Mesendoderm (in vitro differentiated cells): ENCODE data around the gene MED6.

Experiments used
- DNase-seq: peaks from one replicate; pipeline ENCODE4 v3.0.0; 2013
- H2AK5ac ChIP-seq: 2 replicates; pipeline ENCODE4 v1.6.1; 2013; ENCODE audit warnings: low read length, inconsistent platforms
- H2BK120ac ChIP-seq: 2 replicates; pipeline ENCODE4 v1.6.1; 2013; ENCODE audit warnings: low read depth, mild to moderate bottlenecking, low read length, moderate library complexity, mixed read lengths
- H2BK15ac ChIP-seq: replicated peaks from 2 replicates; pipeline ENCODE4 v1.6.1; 2013; ENCODE audit warnings: low read depth, mild to moderate bottlenecking, moderate library complexity
- H2BK5ac ChIP-seq: 2 replicates; pipeline ENCODE4 v1.6.1; 2013; ENCODE audit warnings: low read length, inconsistent platforms
- H3K18ac ChIP-seq: 2 replicates; pipeline ENCODE4 v1.6.1; 2013; ENCODE audit warnings: mild to moderate bottlenecking, low read length, mixed read lengths
- H3K23ac ChIP-seq: one replicate; pipeline ENCODE4 v1.6.1; 2013; ENCODE audit warnings: low read length
- H3K27ac ChIP-seq: 2 replicates; pipeline ENCODE4 v1.5.1; 2013; ENCODE audit warnings: low read depth, mild to moderate bottlenecking, inconsistent platforms, low read length, moderate library complexity
- H3K27me3 ChIP-seq: 2 replicates; pipeline ENCODE4 v1.6.1; 2013; ENCODE audit warnings: low read length, control low read depth, mild to moderate bottlenecking, inconsistent platforms; ENCODE audit not compliant: insufficient read depth, poor library complexity
- H3K36me3 ChIP-seq: 2 replicates; pipeline ENCODE4 v1.6.1; 2013; ENCODE audit warnings: low read length, inconsistent platforms; ENCODE audit not compliant: control insufficient read depth, insufficient read depth
- H3K4ac ChIP-seq: one replicate; pipeline ENCODE4 v1.6.1; 2013; ENCODE audit warnings: low read depth, mild to moderate bottlenecking, low read length, moderate library complexity
- H3K4me1 ChIP-seq: 2 replicates; pipeline ENCODE4 v1.6.1; 2013; ENCODE audit warnings: low read depth, low read length, inconsistent platforms; ENCODE audit not compliant: control insufficient read depth
- H3K4me2 ChIP-seq: 2 replicates; pipeline ENCODE4 v1.6.1; 2013; ENCODE audit warnings: low read length
- H3K4me3 ChIP-seq: 2 replicates; pipeline ENCODE4 v1.5.1; 2013; ENCODE audit warnings: mild to moderate bottlenecking, low read length
- H3K56ac ChIP-seq: one replicate; pipeline ENCODE4 v1.6.1; 2013; ENCODE audit warnings: low read length
- H3K79me1 ChIP-seq: 2 replicates; pipeline ENCODE4 v1.6.1; 2013; ENCODE audit warnings: low read length, inconsistent platforms
- H3K79me2 ChIP-seq: 2 replicates; pipeline ENCODE4 v1.6.1; 2013; ENCODE audit warnings: mild to moderate bottlenecking, low read length; ENCODE audit not compliant: control insufficient read depth, insufficient read depth
- H3K9ac ChIP-seq: 2 replicates; pipeline ENCODE4 v1.6.1; 2013; ENCODE audit warnings: low read length, inconsistent platforms
- H4K5ac ChIP-seq: one replicate; pipeline ENCODE4 v1.6.1; 2013; ENCODE audit warnings: low read length
- H4K8ac ChIP-seq: one replicate; pipeline ENCODE4 v1.6.1; 2013; ENCODE audit warnings: low read depth, mild to moderate bottlenecking, control low read depth, low read length, moderate library complexity
- WGBS: extraction: QIAGEN DNeasy Blood & Tissue Kit; methylation state at CpG from one replicate; pipeline ENCODE4 v1.1.7; 2013; ENCODE audit warnings: low lambda C conversion rate, missing lambda C conversion rate; ENCODE audit not compliant: insufficient coverage; ENCODE audit errors: extremely low coverage; 5-methylcytosine and 5-hydroxymethylcytosine counted together

MED6 gene

DNA sequence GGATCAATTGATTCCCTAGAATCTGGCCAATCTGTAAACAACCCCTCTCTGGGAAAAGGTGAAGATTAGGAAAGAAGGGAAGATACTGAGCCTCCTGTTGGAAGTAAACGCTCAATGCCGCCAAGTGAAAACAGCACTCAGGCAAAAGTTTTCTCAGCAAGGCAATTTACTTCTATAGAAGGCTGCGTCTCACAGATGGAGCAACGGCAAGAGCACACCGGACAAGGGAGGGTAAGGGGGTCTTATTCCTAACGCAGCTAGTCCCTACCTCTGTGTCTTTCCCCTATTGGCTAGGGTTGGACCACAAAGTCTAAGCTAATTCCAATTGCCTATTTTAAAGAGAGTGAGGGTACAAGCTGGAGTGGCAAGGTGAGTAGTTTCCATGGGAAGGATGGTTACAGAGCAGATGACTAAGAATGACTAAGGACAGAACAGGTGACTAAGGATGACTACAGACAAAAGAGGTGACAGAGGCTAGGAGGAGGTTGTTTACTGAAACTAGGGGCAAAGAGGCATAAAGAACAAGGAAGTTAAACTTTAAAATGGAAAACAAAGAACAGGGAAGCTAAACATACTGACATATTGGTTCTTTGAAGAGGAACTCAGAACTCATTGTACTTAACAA, 35.6 kb upstream of the MED6 start:
- no peak overlapping the region for H3K56ac ChIP-seq
- H3K4me2 ChIP-seq: no peak overlapping the region
- no peak overlapping the region for H3K9ac ChIP-seq
- no peak overlapping the region for H3K23ac ChIP-seq
- no peaks in the 10 kb centered on the region for H3K79me2 ChIP-seq
- H3K4me1 ChIP-seq: peaks cover 2% of the 10 kb centered on the region
- H3K27ac ChIP-seq: no peak overlapping the region
- H4K8ac ChIP-seq: no peak overlapping the region
- no peak overlapping the region for H3K18ac ChIP-seq
- H2BK5ac ChIP-seq: no peak overlapping the region
- H2AK5ac ChIP-seq: no peak overlapping the region
- no peak for DNase-seq
- H3K36me3 ChIP-seq: no peaks in the 10 kb centered on the region
- no peak overlapping the region for H2BK15ac ChIP-seq
- no CpG with 5 or more reads among the region's 6 CpGs for WGBS
- no peak overlapping the region for H3K4ac ChIP-seq
- no peaks in the 10 kb centered on the region for H3K27me3 ChIP-seq
- no peak overlapping the region for H2BK120ac ChIP-seq
- no peaks in the 10 kb centered on the region for H3K79me1 ChIP-seq
- no peak overlapping the region for H4K5ac ChIP-seq
- H3K4me3 ChIP-seq: no peak overlapping the region

DNA sequence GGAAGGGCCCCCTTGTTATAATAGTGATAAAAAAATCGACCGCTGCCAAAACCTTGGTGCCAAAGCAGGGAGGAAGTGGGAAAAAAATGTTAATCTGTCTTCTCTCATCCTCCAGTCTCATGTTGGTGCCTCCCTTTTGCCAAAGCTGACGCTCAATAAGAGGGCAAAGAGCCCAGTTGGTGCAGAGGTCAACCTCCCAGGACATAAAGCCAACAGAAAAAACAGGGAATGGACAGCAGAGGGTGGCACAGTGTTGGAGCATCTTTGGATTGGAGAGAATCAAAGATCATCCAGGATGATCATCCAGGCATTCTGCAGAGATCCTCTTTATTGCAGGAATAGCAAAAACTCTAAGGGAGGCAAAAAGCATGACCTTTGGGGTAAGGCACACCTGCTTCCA, 31.5 kb upstream of the MED6 start:
- no peak overlapping the region for H2AK5ac ChIP-seq
- no peak overlapping the region for H3K4me2 ChIP-seq
- no peaks in the 10 kb centered on the region for H3K36me3 ChIP-seq
- no peak overlapping the region for H2BK5ac ChIP-seq
- no peaks in the 10 kb centered on the region for H3K27me3 ChIP-seq
- no peak overlapping the region for H3K9ac ChIP-seq
- H2BK120ac ChIP-seq: no peak overlapping the region
- no peak overlapping the region for H2BK15ac ChIP-seq
- no peak overlapping the region for H4K5ac ChIP-seq
- H3K4me1 ChIP-seq: no peaks in the 10 kb centered on the region
- no CpG with 5 or more reads among the region's 3 CpGs for whole genome bisulfite sequencing
- no peak overlapping the region for H3K56ac ChIP-seq
- no peaks in the 10 kb centered on the region for H3K79me1 ChIP-seq
- H3K27ac ChIP-seq: no peak overlapping the region
- no peak overlapping the region for H3K23ac ChIP-seq
- H4K8ac ChIP-seq: no peak overlapping the region
- no peak overlapping the region for H3K4ac ChIP-seq
- no peak for DNase-seq
- no peak overlapping the region for H3K18ac ChIP-seq
- no peak overlapping the region for H3K4me3 ChIP-seq
- no peaks in the 10 kb centered on the region for H3K79me2 ChIP-seq

DNA sequence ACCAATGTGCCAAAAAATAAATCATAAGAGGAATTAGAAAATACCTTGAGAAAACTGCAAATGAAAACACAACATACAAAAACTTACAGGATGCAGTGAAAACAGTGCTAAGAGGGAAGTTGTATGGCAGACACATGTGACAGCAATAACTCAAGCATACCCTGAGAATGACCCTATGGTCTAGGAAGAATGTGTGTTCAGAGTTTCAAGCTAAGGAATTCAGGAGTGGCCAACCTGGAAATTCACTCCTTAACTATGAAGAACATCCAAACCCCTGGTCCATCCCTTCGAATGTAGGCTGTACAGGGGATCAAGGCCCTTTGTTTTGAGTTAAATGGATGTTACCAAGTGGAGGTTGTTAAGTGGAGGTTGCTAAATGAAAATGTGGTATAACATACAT, 24.5 kb upstream of the MED6 start:
- no peak overlapping the region for H3K4me2 ChIP-seq
- no peak for DNase-seq
- no peaks in the 10 kb centered on the region for H3K36me3 ChIP-seq
- H2BK120ac ChIP-seq: no peak overlapping the region
- H3K79me1 ChIP-seq: no peaks in the 10 kb centered on the region
- H3K23ac ChIP-seq: no peak overlapping the region
- H3K56ac ChIP-seq: no peak overlapping the region
- no peak overlapping the region for H2BK15ac ChIP-seq
- H3K4me1 ChIP-seq: no peaks in the 10 kb centered on the region
- no peak overlapping the region for H3K27ac ChIP-seq
- no peak overlapping the region for H3K4me3 ChIP-seq
- H3K18ac ChIP-seq: no peak overlapping the region
- no peak overlapping the region for H3K9ac ChIP-seq
- no peak overlapping the region for H2AK5ac ChIP-seq
- WGBS: no CpG with 5 or more reads among the region's 1 CpG
- H3K4ac ChIP-seq: no peak overlapping the region
- no peak overlapping the region for H2BK5ac ChIP-seq
- no peak overlapping the region for H4K5ac ChIP-seq
- H4K8ac ChIP-seq: no peak overlapping the region
- no peaks in the 10 kb centered on the region for H3K27me3 ChIP-seq
- H3K79me2 ChIP-seq: no peaks in the 10 kb centered on the region

DNA sequence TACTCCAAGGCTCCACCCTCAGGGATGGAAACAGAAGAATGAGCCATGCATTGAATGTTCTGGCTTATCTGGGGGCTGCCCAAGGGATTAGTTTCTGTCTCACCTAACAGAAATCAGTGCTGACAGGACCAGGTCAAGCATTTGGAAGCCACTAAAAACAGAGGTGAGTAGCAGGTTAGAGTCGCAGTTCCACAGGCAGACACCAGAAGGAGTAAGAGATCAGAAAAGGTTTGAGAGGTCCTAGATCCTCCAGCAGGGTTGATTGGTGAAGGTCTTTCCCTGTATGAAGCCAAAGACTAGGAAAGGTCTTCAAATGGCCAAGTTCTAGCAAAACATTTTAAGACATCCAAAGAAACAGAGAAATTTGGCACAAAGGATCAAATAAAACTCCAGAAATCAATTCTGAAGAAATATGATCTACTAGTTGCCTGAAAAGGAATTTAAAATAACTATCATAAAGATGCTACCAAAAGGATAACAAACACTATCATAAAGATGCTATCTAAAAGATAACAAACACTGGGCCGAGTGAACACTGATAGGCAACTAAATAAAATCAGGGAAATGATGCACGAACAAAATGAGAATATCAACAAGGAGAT, 21.8 kb upstream of the MED6 start:
- Histone ChIP-seq H4K8ac (no peak overlapping the region), H2AK5ac (no peak overlapping the region), H3K79me1 (no peaks in the 10 kb centered on the region), H2BK120ac (no peak overlapping the region), H3K9ac (no peak overlapping the region), H3K18ac (no peak overlapping the region), H3K36me3 (no peaks in the 10 kb centered on the region), H3K27me3 (no peaks in the 10 kb centered on the region), H3K4ac (no peak overlapping the region), H3K4me1 (no peaks in the 10 kb centered on the region), H2BK5ac (no peak overlapping the region), H3K23ac (no peak overlapping the region), H3K27ac (no peak overlapping the region), H3K4me2 (no peak overlapping the region), H3K56ac (no peak overlapping the region), H2BK15ac (no peak overlapping the region), H3K79me2 (no peaks in the 10 kb centered on the region), H3K4me3 (no peak overlapping the region), H4K5ac (no peak overlapping the region)
- no CpG with 5 or more reads among the region's 3 CpGs for WGBS
- DNase-seq: peak; percentile 89

DNA sequence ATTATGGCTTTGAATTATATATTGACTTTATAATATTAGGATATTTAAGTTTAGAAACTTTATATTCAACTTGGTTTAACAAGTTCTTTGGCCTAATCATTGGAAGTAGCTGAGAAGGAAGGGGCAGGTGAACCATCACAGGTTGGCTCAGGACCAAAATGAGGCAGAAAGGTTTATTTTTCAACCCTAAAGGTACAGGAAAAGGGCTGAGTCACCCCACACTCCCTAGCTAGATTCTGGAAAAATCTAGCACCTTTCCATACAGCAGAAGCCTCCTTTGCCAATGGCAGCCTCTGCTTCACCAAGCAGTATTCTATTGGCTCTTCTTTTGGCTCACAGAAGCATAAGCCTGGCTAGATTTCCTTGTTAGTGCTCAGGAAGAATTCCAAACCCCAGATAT, 19.3 kb upstream of the MED6 start:
- no peaks in the 10 kb centered on the region for H3K27me3 ChIP-seq
- DNase-seq: no peak
- H3K4ac ChIP-seq: no peak overlapping the region
- no peak overlapping the region for H2BK120ac ChIP-seq
- no peak overlapping the region for H3K56ac ChIP-seq
- H4K5ac ChIP-seq: no peak overlapping the region
- no peak overlapping the region for H2BK15ac ChIP-seq
- no peaks in the 10 kb centered on the region for H3K4me1 ChIP-seq
- no peak overlapping the region for H3K18ac ChIP-seq
- no peak overlapping the region for H2BK5ac ChIP-seq
- H3K79me1 ChIP-seq: no peaks in the 10 kb centered on the region
- no peaks in the 10 kb centered on the region for H3K79me2 ChIP-seq
- no peak overlapping the region for H3K27ac ChIP-seq
- H3K4me2 ChIP-seq: no peak overlapping the region
- H3K9ac ChIP-seq: no peak overlapping the region
- H3K36me3 ChIP-seq: no peaks in the 10 kb centered on the region
- no peak overlapping the region for H2AK5ac ChIP-seq
- H3K23ac ChIP-seq: no peak overlapping the region
- H3K4me3 ChIP-seq: no peak overlapping the region
- no peak overlapping the region for H4K8ac ChIP-seq

GRCh38 chr14:70618314-70618713, 17.9 kb upstream of the MED6 start:
- Histone ChIP-seq H3K79me1 (no peaks in the 10 kb centered on the region), H3K27me3 (no peaks in the 10 kb centered on the region), H2BK120ac (peak overlapping the region; percentile 45), H2BK5ac (peak overlapping the region; percentile 28), H4K5ac (no peak overlapping the region), H3K4me3 (no peak overlapping the region), H3K36me3 (no peaks in the 10 kb centered on the region), H3K18ac (no peak overlapping the region), H3K79me2 (no peaks in the 10 kb centered on the region), H3K4ac (no peak overlapping the region), H3K4me2 (no peak overlapping the region), H3K4me1 (no peaks in the 10 kb centered on the region), H4K8ac (no peak overlapping the region), H3K27ac (no peak overlapping the region), H3K23ac (no peak overlapping the region), H2AK5ac (no peak overlapping the region), H3K56ac (no peak overlapping the region), H2BK15ac (no peak overlapping the region), H3K9ac (no peak overlapping the region)
- no peak for DNase-seq
- no CpG with 5 or more reads among the region's 2 CpGs for WGBS
